OCI-M1 (cell line): Measurements from ENCODE around the gene HJURP.

ENCODE experiments used
- DNase-seq: peaks from one replicate; lab custom pipeline; 2025; lab: John Stamatoyannopoulos, UW

HJURP gene

DNA sequence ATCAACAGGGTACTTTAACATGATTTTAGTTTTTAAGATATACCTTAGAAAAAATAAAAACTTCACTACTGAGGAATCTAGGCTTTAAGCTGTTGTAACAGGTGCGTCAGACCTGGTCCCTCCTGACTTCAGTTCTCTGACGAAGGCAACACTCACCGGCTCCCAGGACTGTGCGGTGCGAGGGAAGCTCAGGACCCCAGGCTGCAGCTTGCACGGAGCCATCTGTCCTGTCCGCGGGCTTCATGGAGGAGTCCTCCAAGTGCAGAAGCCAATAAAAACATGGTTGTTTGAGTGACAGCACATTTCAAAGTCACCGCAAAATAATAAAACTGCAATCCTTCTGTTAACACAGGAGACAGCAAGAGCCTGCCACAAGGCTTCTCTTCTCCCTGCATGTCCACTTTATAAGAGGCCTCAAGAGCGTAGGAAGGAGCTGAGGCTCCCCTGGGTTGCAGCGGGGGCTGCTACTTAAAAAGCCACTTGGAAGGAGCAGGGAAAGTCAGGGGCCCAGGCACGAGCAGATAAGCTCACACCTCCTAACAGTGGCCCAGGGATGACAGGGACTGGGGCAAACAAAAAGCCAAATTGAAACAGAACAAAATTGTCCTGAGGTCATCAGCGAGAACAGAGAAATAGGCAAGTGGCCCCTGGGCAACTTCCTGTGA, 4.6 kb downstream of the HJURP start:
- DNase-seq, result no peak

DNA sequence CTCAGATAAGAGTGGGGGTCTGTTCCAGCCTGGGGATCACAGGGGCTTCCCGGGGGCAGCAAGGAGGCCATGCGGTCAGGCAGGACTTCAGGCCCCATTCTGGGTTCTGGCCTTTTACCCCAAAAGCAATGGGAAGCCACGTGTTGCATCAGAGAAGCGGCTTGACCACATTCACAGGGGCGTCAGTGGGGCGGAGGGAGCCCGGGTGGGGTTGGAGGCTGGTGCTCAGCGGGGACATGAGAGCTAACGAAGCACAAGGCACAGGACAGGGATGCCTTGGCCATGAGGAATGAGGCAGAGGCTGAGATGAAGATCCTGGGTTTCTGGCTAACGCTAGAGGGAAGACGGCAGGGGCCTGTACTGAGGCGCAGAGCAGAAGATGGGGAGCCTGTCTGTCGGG, 6.1 kb downstream of the HJURP start:
- no peak for DNase-seq

DNA sequence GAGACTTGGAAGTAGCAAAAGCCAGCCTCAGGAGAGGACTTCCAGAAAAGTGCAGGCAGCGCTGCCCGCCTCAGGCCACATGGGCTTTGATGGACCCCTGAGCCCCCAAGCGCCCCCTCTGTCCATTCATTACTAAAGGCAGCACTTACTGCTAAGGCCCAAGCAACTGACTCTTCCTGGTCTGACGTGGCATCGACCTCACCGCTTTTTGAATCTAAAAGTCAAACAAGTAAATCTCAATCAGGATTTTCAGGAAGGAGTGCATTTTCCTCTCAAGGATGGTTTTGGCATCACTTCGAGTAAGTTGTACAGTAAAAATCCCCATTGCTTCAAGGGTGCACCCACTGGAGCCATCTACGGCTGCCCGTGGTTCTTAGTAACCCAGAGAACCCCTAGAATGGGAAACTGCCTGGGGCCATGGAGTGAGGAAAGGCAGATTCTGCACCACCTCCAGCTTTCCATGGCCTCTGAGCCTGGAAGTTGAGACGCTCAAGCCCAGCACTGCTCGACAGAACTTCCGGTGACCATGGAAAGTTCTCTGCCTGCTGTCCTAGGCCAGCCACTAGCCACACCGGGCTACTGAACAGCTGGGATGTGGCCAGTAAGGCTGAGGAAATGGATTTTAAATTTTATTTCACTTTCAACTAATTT, 7.0 kb downstream of the HJURP start:
- DNase-seq, result no peak

DNA sequence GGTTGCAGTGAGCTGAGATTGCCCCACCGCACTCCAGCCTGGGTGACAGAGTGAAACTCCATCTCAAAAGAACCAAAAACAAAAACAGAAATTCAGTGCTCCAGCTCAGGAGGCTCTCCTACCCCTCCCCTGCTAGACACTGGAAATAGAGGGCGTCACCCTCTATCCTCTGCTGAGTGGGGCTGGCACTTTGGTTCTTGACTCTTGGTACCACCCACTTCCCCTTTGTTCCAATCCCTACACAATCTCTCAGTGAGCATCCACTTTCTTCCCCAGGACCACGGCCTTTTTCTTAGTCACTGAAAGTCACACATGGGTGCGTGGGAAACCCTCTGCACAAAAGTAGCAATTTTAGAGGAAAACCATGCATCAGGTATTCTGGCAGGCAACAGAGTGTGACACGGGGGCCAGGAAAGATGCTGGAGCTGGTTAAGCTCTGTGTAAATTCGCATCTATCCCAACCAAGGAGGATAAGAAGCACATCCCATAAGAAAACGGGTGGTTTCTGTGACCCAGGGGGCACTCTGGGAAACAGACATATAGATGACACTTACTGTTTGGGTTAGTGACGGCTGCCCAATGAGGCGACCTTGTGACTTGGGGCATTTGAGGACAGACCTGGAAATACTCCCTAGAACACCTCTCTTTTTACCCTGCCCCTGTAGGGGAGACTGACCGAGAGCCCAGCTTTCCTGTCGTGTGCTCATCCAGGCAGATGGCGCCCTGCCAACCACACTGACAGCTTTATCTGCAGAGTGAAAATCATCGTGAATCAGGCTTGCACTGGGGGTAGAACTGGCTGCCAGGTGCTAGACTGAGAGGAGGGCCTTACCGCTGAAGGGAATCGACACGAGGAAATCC, 7.7 kb downstream of the HJURP start:
- no peak for DNase-seq

DNA sequence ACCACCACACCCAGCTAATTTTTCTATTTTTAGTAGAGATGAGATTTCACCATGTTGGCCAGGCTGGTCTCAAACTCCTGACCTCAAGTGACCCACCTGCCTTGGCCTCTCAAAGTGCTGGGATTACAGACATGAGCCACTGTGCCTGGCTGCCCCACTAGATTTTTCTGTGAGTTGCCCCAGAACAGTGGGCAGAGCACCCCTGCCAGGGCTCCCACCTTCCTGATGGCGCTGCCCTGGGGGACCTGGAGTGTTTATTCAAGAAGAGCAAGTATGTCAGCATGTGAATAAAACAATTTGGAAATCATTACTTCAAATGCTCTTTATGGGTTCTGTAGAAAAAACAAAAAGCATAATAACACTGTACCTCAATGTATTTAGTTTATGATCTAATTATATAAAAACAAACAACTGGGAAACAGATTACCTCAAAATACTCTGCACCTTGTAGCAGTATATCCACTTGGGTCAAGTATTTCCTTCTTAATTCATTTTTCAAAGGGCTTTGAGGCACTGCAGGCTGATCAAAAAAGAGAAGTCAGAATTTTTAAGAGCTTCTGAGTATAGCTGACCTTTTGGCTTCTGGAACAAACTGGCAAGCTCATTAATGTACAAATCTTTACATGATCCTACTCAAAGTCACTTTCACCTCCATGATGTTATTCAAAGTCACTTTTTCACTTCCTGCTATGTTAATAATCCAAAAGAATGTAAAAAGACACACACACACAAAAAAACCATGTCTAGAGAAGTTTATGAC, 8.9 kb downstream of the HJURP start:
- no peak for DNase-seq

DNA sequence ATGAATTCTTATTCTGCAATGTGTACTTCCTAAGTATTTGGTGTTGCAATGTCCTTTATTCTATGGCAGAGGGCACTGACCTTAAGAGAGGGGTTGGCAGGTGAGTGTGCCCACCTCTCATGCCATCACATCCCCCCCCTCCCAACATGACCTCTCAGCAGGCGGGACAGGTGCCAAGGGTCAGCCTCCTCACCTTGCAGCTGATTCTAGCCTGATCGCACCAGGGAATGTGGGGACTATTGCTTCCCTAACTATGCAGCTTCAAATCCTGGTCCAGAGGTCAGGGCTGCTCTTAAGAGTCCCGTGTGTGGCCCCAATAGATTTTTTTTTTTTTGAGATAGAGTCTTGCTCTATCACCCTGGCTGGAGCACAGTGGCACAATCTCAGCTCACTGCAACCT, 9.5 kb downstream of the HJURP start:
- no peak for DNase-seq

DNA sequence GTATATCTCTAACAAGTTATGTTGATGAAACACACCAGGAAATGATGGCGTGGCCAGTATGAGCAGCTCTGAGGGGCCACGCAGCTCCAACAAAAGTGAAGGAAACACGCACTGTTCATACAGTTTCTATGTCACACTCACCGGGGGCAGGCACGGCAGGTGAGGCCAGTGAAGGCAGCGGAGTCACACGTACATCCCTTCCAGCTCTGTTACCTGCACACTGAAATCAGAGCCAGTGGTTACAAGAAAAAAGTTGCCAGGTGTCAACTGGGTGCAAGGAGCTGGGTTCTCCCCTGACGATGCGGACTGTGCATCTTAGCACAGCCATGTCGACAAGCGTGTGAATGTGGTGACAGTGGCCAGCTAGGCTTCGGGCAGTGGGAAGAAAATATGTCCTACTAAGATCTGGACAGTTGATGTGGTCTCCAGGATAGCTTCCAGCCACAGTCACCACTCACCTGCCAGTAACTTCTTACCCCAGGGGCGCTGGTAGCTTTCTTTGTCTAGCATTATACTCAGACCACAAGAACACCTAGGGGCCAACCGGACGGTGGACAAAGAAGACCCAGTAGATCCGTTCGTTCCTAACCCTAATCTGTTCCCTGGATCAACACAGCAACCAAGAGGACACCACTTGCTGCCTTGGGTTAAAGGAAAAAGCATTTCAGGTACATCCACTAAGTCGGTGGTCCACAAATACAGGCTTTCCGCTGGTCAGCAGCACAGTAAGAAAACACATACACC, 10.1 kb downstream of the HJURP start:
- DNase-seq, result no peak

DNA sequence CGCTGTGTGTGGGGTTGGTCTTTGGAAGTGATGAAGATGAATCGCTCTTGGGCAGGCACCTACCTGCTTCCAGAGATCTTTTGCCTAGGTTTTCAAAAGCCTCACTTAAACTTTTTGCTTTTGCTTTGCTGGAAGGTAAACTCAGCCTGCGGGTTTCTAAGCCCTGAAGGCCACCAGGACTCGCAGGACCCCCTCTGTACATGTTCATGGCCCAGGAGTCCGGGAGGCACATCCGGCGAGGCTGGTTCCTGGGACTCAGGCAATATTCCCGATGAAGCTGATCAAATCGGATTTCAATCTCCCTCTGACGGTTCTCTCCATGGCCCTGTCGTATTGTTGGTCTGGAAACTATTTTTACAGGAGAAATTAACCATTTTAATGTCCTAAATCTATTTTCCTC, 13.2 kb downstream of the HJURP start:
- DNase-seq, result no peak

DNA sequence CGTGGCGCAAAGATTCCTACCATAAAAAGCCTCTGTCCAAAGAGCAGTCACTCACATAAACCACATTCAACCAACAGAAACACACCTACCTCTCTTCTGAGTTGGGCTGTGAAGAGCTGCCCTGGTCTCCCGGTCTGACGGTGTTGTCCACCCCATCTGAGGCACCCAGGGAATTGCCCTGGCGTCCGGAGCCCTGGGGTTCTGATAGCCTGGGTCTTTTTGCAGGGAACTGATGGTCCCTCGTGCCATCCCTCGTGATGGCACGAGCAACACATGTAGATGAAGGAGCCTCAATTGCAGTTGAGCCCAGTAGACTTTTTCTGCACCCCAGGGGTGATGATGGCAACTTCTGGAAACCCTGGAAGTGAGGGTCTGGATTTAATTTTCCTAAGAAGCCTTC, 13.8 kb downstream of the HJURP start:
- no peak for DNase-seq

DNA sequence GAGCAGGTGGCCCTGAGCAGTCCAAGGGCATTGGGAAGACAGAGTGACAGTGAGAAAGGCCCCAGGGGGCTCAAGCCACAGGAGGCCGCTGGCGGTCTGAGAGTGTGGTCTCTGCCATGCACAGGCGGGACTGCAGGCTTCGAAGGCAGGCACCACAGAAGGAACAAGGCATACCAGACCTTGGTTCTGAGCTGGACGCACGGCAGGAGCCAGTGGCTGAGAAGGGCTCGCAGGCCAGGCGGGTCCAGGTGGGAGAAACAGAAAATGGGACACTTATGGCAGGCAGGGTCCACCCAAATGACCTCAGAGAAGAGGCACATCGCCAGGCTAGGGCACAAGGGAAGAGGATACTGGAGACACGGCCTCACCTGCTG, 14.9 kb downstream of the HJURP start:
- no peak for DNase-seq

DNA sequence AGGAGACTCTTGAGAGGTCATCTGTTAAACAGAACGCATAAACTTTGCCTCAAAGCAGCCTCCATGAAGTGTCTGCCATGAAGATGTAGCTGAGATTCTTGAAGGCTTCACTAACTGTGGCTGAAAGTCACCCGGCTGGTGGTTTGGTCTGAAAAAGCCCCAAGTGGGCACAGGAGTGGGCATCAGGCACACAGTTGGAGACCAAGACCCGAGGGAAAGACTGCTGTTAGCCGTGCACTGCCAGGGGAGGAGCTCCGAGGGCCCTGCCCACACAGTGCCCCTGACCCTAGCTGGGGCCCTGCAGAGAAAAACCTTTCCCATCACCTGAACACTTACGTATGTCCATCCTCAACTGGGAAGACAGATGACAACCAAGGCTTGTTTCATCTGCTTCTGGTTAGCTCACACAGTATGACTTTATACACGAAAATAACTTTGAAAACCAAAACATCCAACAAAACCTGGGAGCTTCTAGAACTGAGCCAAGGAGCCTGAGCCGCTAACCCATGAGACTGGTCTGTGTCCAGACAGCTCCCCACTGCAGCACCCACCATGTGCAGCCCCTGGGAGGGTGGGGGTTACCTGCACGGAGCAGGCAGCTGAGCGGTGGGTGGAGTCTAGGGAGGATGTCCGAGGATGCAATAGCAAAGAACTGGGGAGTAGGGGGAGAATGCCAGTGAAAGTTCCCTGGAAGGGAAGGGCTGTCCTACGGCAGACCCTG, 15.4 kb downstream of the HJURP start:
- no peak for DNase-seq

DNA sequence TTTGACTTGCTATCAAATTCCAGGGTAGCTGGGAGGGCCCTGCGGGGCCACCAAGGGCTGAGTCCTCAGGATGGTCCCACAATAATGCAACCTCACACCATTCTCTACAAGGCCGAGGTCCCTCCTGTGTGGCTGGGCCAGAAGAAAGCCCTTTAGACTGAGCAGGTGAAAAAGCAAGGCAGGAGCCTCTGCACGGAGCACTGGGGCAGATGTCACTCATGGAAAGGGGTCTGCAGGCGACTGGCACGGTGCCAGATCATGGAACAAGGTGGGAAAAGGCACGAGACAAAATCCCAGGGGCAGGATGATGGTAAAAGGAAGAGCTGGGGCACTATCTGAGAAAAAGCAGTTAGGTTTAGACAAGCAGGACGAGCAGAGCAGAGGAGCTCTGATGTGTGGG, 16.1 kb downstream of the HJURP start:
- DNase-seq, result no peak

DNA sequence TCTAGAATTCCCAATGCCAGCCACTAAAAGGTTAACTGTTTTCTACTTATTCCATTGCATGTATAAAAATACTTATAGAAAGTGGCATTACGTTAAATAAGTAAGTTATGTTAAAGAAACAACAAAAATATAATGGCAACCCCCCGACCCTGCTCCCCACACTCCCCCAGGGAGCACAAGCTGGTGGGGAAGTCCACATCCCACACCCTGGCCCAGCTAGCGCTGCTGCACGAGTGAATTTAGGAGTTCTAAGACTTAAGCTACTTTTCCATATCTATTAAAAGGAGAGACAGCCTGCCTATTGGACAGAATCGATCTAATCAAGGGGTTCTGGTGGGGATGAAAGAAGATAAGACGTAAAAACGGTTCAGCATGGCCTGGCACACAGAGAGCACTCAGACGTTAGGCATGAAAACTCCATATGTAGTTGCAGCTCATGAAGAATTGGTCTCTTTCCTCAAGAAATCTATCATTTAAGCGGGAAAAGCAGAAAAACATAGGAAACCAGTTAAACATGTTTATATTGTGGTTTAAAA, 16.6 kb downstream of the HJURP start:
- no peak for DNase-seq

DNA sequence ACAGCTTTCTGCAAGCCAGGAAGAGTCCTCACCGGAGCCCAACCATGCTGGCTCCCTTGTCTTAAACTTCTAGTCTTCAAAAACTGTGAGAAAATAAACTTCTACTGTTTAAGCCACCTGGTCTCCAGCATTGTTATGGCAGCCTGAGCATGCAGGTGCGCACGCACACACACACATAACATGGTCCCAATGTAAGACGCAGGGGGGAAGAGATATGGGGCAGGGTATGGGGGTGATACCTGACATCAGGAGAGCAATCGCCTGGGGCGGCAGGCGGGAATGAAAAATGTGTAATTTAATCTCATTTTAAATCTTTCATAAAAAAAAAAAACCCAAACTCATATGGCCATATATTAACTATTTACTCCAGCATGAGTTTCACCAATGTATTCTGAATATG, 18.0 kb downstream of the HJURP start:
- no peak for DNase-seq

DNA sequence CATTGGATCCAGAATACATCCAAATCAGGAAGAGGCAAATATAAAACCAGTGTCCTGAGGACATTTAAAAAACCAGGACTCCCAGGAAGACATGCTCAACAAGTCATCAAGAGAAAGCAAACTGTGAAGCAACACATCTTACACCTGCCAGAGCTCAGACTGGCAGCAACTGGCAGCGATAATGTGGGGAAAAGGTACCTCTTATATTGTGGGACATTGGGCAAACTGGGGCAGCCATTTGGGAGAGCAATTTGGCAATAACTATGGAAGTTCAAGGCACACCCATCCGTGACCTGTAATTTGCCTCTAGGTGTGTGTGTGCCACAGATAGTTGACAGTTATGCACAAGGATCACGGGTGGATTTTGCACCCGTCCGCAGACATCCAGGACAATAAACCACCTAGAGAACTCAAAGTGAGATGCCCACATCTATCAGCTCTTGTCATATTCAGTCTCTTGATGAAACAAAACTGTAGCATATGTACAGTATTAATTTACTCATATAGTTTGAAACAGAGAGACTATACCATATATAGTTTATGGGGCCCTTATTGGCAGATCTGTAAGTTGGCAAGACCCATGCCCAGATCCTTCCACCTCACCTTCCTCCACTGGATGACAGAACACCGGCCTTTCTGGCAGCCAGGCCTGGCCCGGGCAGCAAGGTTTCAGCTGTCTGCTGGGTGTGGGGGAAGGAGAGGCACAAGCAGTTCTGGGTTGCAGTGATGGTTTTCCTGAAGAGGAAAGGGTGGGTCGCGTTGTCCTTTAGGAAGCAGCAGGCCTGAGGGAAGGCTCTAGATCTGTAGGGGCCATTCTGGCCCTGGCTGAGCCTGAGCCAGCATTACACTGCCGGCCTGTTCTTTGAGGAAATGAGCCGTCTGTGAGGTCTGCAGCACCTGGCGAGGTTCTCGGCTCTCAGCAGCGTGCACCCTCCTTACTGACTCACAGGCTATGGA, 18.8 kb downstream of the HJURP start:
- no peak for DNase-seq

DNA sequence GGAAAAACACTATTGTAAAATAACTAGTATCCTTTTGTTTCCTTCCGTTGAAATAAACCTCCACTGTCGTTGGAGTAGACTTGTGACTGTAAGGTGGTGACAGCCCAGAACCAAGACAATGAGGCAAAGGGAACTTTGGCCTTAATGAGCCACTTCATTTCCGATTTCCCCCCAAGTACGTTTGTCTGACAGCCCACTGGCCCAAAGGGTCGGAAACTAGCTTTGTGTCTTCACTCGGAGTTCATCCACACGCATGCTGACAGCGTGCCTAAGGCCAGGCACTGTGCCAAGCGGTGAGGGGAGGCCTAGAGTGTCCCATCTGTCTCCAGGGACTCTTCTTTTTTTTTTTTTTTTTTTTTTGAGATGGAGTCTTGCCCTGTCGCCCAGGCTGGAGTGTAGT, 21.0 kb downstream of the HJURP start:
- DNase-seq, result no peak

DNA sequence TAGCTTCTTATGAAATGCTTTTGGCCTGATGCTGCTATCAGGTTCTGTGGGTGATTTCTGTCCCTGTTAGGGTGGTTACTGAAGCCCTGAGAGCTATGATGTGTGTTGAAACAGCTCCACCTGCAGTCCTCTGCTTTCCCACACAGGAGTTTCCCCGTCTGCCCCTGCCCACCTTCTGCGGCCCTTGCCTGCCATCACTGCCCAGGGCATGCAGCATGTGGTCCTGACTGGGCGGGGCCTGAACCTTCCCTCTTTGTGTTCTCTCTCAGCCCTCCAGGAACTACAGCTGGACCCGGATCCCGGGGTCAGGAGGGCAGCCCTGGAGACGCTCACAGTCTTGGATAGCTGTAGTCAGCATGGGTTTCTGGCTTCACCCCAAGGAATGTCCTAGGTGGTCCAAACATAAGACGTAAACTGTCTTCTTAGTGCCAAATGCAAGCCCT, 21.4 kb downstream of the HJURP start:
- DNase-seq, result peak; percentile 35

DNA sequence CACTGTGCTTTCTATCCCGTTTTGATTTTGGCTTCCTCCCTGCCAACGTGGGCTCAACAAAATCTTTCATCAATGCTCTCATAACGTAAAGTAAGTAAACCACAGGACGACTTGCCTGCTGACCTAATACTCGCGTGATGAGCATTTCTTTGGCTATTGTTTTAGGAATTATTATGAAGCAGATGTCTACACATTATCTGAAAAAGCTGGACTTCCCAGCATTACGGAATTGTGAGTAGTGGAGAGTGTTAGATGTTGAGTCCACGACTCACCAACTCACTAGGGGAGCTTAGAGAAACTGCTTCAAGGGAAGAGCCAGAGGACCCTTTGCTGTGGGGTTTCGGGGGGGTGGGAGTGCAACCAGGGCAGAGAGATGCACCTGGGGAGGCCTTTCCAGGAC, 21.9 kb downstream of the HJURP start:
- no peak for DNase-seq

DNA sequence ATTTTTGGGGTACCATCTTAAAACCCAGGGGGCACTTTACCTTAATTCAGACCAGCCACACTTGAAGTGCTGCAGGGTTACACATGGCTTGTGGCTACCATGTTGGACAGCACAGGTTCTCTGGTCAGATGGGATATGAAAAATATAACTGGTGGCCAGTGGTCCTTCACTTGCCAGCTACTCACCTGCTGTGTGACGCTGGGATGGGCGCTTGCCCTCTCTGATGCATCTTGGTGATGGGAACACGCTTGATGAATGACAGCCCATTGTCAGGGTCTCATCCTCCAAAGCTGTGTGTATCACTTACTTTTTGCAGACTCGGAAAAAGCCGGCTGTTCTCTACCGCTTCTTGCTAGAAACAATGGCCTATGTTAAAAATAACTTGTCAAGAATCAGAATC, 22.5 kb downstream of the HJURP start:
- no peak for DNase-seq
